ENCODE results near the gene OR52N5. TPM values are rescaled to one million over a fixed set of nuclear protein-coding genes. Genes with fewer than 3 reads are reported as not detected.

Gene OR52N5
- total RNA-seq, 1 donor from 2014 or later, result not detected

DNA sequence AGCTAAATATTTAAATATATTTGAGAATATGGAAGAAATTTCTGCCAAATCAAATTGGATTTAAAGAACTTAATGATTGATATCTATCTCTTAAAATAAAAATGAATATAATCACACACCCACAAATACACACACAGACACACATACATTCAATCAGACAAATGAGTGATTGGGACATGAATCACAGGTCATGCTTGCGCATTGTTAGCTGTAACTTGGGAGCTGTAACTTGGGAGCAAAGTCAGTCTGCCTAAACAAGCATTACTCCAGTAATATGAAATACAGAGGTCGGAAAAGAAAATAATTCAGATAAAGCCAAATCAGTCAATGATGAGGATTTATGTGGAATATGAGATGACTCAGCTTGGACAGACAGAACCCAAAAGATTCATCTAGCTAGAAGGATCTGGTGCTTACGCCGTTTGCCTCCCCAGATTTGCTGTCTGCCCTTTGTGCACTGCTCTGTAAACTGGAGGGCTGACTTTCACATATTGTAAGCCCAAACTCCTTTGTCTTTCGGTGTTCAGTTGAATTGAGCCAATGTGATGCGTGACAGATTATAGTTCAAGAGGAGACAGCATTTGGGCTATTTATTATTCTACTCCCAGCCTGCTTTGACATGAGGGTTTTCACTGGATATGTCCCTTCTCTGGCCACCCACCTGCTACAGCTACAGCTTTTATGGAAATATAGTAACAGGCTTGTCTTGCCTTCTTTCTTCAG, 45.3 kb downstream of the OR52N5 start:
- no peaks in the 10 kb centered on the region for H3K36me3 ChIP-seq
- ATAC-seq (no peak), DNase-seq (no peak)
- intact Hi-C loops (cut with DNase I), result no loop called here
- no peak overlapping the region for H3K27ac ChIP-seq
- H3K9me3 ChIP-seq, result no peaks in the 10 kb centered on the region
- H3K27me3 ChIP-seq, result no peaks in the 10 kb centered on the region
- no peak overlapping the region for H3K4me3 ChIP-seq
- TF ChIP-seq, protein P1, sequence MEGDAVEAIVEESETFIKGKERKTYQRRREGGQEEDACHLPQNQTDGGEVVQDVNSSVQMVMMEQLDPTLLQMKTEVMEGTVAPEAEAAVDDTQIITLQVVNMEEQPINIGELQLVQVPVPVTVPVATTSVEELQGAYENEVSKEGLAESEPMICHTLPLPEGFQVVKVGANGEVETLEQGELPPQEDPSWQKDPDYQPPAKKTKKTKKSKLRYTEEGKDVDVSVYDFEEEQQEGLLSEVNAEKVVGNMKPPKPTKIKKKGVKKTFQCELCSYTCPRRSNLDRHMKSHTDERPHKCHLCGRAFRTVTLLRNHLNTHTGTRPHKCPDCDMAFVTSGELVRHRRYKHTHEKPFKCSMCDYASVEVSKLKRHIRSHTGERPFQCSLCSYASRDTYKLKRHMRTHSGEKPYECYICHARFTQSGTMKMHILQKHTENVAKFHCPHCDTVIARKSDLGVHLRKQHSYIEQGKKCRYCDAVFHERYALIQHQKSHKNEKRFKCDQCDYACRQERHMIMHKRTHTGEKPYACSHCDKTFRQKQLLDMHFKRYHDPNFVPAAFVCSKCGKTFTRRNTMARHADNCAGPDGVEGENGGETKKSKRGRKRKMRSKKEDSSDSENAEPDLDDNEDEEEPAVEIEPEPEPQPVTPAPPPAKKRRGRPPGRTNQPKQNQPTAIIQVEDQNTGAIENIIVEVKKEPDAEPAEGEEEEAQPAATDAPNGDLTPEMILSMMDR (IDR thresholded peaks at IDR 0.05), result no peak
- H3K4me1 ChIP-seq, result no peaks in the 10 kb centered on the region

DNA sequence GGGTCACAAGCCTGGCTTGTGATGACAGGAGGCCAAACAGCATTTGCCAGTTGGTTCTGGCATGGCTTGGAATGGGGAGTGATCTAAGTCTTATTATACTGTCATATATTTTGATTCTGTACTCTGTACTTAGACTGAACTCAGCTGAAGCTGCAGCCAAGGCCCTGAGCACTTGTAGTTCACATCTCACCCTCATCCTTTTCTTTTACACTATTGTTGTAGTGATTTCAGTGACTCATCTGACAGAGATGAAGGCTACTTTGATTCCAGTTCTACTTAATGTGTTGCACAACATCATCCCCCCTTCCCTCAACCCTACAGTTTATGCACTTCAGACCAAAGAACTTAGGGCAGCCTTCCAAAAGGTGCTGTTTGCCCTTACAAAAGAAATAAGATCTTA, 46.1 kb downstream of the OR52N5 start:
- Histone ChIP-seq H3K4me1 (no peaks in the 10 kb centered on the region), H3K27me3 (no peaks in the 10 kb centered on the region), H3K9me3 (no peaks in the 10 kb centered on the region), H3K4me3 (no peak overlapping the region), H3K36me3 (no peaks in the 10 kb centered on the region), H3K27ac (no peak overlapping the region)
- intact Hi-C loops (cut with DNase I), result no loop called here
- DNase-seq (no peak), ATAC-seq (peak; percentile 30)
- TF ChIP-seq, protein P1 (IDR thresholded peaks at IDR 0.05), result no peak

DNA sequence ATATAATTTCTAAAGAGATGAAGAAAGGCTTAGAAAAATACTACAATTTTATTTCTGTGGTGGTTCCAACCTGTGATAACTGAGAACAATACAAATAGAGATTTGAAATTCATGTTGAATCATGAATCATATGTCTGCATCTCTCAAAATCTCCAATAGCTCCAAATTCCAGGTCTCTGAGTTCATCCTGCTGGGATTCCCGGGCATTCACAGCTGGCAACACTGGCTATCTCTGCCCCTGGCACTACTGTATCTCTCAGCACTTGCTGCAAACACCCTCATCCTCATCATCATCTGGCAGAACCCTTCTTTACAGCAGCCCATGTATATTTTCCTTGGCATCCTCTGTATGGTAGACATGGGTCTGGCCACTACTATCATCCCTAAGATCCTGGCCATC, 46.8 kb downstream of the OR52N5 start, which contains the start of gene OR56B1:
Gene OR56B1, plus strand, starts transcription at position 53 of the 400 bp plus-strand sequence. Its CDS starts 69 bp downstream, at position 122.
- TF ChIP-seq, protein P1 (IDR thresholded peaks at IDR 0.05), result no peak
- H3K27me3 ChIP-seq, result no peaks in the 10 kb centered on the region
- intact Hi-C loops (cut with DNase I), result no loop called here

DNA sequence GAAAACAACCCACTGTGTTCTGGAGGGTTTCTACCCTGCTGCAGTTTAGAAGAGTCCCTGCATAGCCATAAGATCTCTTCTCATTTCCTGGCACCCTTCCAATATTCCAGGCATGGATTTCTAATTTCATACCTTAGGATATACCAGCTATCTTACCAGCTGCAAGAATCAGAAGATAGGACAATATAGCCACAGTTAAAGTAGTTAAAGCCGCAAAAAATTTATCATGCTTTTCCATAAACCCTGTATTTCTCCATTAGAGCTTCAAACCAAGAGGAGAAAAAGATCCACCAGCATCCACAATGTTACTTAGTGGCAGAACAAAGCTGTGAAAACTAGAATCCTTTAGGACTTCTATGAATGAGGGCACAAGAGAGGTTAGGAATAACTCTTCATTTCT, 55.5 kb downstream of the OR52N5 start:
- intact Hi-C loops (cut with DNase I), result no loop called here
- no peaks in the 10 kb centered on the region for H3K4me1 ChIP-seq
- no peaks in the 10 kb centered on the region for H3K27me3 ChIP-seq
- H3K27ac ChIP-seq, result no peak overlapping the region
- TF ChIP-seq, protein P1 (IDR thresholded peaks at IDR 0.05), result no peak
- no peaks in the 10 kb centered on the region for H3K36me3 ChIP-seq
- ATAC-seq (no peak), DNase-seq (no peak)
- H3K4me3 ChIP-seq, result no peak overlapping the region
- no peaks in the 10 kb centered on the region for H3K9me3 ChIP-seq

More for the DNA sequence above, 46.8 kb downstream of the OR52N5 start, which contains the start of gene OR56B1:
- Histone ChIP-seq H3K4me3 (no peak within 1 kb of the TSS), H3K36me3 (no peaks in the 10 kb centered on the region), H3K4me1 (no peaks in the 10 kb centered on the region), H3K9me3 (no peaks in the 10 kb centered on the region), H3K27ac (no peak within 1 kb of the TSS)
- no peak for ATAC-seq
- no peak for DNase-seq

DNA sequence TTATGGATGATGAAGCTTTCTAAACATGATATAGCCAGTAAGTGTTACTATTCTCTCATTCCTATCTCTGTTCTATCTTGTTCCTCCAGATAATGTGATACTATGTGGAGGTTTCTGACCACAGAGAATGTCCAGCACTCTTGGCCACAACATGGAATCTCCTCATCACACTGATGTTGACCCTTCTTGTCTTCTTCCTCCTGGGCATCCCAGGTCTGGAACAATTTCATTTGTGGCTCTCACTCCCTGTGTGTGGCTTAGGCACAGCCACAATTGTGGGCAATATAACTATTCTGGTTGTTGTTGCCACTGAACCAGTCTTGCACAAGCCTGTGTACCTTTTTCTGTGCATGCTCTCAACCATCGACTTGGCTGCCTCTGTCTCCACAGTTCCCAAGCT, 56.8 kb downstream of the OR52N5 start:
- no peaks in the 10 kb centered on the region for H3K27me3 ChIP-seq
- DNase-seq (no peak), ATAC-seq (no peak)
- H3K4me3 ChIP-seq, result no peak overlapping the region
- TF ChIP-seq, protein P1 (IDR thresholded peaks at IDR 0.05), result no peak
- intact Hi-C loops (cut with DNase I), result no loop called here
- no peaks in the 10 kb centered on the region for H3K9me3 ChIP-seq
- H3K27ac ChIP-seq, result no peak overlapping the region
- H3K4me1 ChIP-seq, result no peaks in the 10 kb centered on the region
- H3K36me3 ChIP-seq, result no peaks in the 10 kb centered on the region

Other genes starting within 250 kb of the OR52N5 start
- gene OR52H1, start 234.8 kb downstream of the OR52N5 start, total RNA-seq, result 0.90 TPM
- not detected for gene OR52B6, start 202.5 kb downstream of the OR52N5 start, total RNA-seq
- gene TRIM6, start 186.7 kb downstream of the OR52N5 start, total RNA-seq, result 2.4 TPM
- 10.4 TPM for gene TRIM34, start 158.4 kb downstream of the OR52N5 start, total RNA-seq
- gene TRIM5, start 98.3 kb downstream of the OR52N5 start, total RNA-seq, result 44.4 TPM
- 203 TPM for gene TRIM22, start 93.6 kb downstream of the OR52N5 start, total RNA-seq
- 0.17 TPM for gene OR56B1, start 46.9 kb downstream of the OR52N5 start, total RNA-seq
- 0.93 TPM for gene OR52N4, start 29.1 kb downstream of the OR52N5 start, total RNA-seq
- not detected for gene OR52N1, start 7.9 kb upstream of the OR52N5 start, total RNA-seq
- gene OR52N2, start 25.6 kb upstream of the OR52N5 start, total RNA-seq, result not detected
- not detected for gene OR52E6, start 58.5 kb upstream of the OR52N5 start, total RNA-seq
- not detected for gene OR52E8, start 74.3 kb upstream of the OR52N5 start, total RNA-seq
- gene OR52E4, start 97.3 kb upstream of the OR52N5 start, total RNA-seq, result not detected
- gene OR52E5, start 109.9 kb upstream of the OR52N5 start, total RNA-seq, result not detected
- gene OR56A3, start 158.9 kb upstream of the OR52N5 start, total RNA-seq, result not detected
- not detected for gene OR56A5, start 185.1 kb upstream of the OR52N5 start, total RNA-seq
- not detected for gene OR52L1, start 203.6 kb upstream of the OR52N5 start, total RNA-seq
- gene OR56A4, start 223.6 kb upstream of the OR52N5 start, total RNA-seq, result not detected
- gene OR56A1, start 247.4 kb upstream of the OR52N5 start, total RNA-seq, result not detected